ENCODE data around the gene RSPRY1. TPM values are rescaled to one million over a fixed set of nuclear protein-coding genes. Genes with fewer than 3 reads are reported as not detected.

Gene RSPRY1
- total and polyA plus RNA-seq, 2 of the 8 experiments (the other 6 are each of a cell fraction or from before 2014, with no cell fraction given) = 11.5 to 32.5 TPM

GRCh38 chr16:57284209-57284951 is 98.3 kb downstream of the RSPRY1 start, which contains the start of gene PLLP:
Gene PLLP (minus strand): TSS chr16:57284672. CDS start chr16:57284540, 132 bp downstream.
- no peak within 1 kb of the TSS for H2BK5ac ChIP-seq (ENCODE audit: low read depth, low read length)
- peak within 1 kb of the TSS; percentile 65 to 98 for H3K4me2 ChIP-seq (ENCODE audit: insufficient read depth in 1 of 2, low read depth in 2 of 2, low read length in 2 of 2)
- no peak within 1 kb of the TSS for H2AK5ac ChIP-seq (ENCODE audit: low read depth, low read length)
- DNase-seq (ENCODE audit: low read depth in 1 of 2, low spot score in 2 of 2) = peak in 1 of 2 experiments; percentile 87
- H3K18ac ChIP-seq (ENCODE audit: extremely low read depth, low read length) = peak within 1 kb of the TSS; percentile 71
- H3K23me2 ChIP-seq (ENCODE audit: low read depth, low read length) = peaks cover 6% of the 10 kb centered on the region
- H3K27me3 ChIP-seq (replicated peaks in 1 of 4; ENCODE audit: control insufficient read depth in 3 of 4, extremely low read depth in 1 of 4, insufficient read depth in 3 of 4, low read length in 3 of 4) = peaks cover 9 to 28% (median 24%) of the 10 kb centered on the region in 4 experiments; a peak in 6 of 7 replicates
- H3K4me3 ChIP-seq (ENCODE audit: extremely low read depth in 1 of 4, insufficient read depth in 2 of 4, low read depth in 3 of 4, low read length in 4 of 4) = peak within 1 kb of the TSS; percentile 76 to 93 (median 80)
- H3K79me1 ChIP-seq (ENCODE audit: low read depth, low read length) = no peaks in the 10 kb centered on the region
- H2BK120ac ChIP-seq (replicated peaks; ENCODE audit: low read depth, low read length) = no peak within 1 kb of the TSS
- H2BK15ac ChIP-seq (ENCODE audit: low read length) = 0 out of 2 replicates have a peak within 1 kb of the TSS, but pooled peaks have one; percentile 88
- peaks cover 0 to 8% (median 4%) of the 10 kb centered on the region in 4 experiments; a peak in 5 of 7 replicates for H3K4me1 ChIP-seq (replicated peaks in 1 of 4; ENCODE audit: control insufficient read depth in 3 of 4, insufficient read depth in 4 of 4, low read length in 3 of 4)
- H3K79me2 ChIP-seq (ENCODE audit: control insufficient read depth in 1 of 2, insufficient read depth in 2 of 2, low read length in 2 of 2) = no peaks in the 10 kb centered on the region
- H4K91ac ChIP-seq (replicated peaks; ENCODE audit: insufficient read length, low read length) = peak within 1 kb of the TSS; percentile 73
- no peak within 1 kb of the TSS for H3K23ac ChIP-seq (ENCODE audit: insufficient read length)
- H4K20me1 ChIP-seq (replicated peaks in 1 of 2; ENCODE audit: control insufficient read depth in 1 of 2, insufficient read depth in 2 of 2, low read length in 2 of 2) = no peaks in the 10 kb centered on the region
- peak within 1 kb of the TSS in 1 of 4 experiments; percentile 45; a peak in 1 of 7 replicates for H3K9ac ChIP-seq (replicated peaks in 1 of 4; ENCODE audit: extremely low read depth in 1 of 4, low read depth in 3 of 4, low read length in 3 of 4)
- no peak within 1 kb of the TSS for H3K56ac ChIP-seq (replicated peaks; ENCODE audit: insufficient read length, low read depth, low read length)
- no peaks in the 10 kb centered on the region for H3K9me3 ChIP-seq (ENCODE audit: insufficient read depth in 2 of 2, low read depth in 1 of 2, low read length in 1 of 2)
- H3K27ac ChIP-seq (ENCODE audit: low read depth, low read length) = no peak within 1 kb of the TSS
- H2AFZ ChIP-seq (ENCODE audit: low read length) = peak within 1 kb of the TSS; percentile 77; the same call in 1 of the 2 replicates
- no peak within 1 kb of the TSS for H3K4ac ChIP-seq (replicated peaks; ENCODE audit: insufficient read length, low read depth, low read length)
- 4% methylated on average over 62 of the region's 95 CpGs; no CpG with 5 or more reads in 1 of the 2 experiments for WGBS, 2 experiments (ENCODE audit: extremely low coverage in 1 of 2, insufficient coverage in 1 of 2, insufficient read length in 1 of 2, insufficient replicate concordance in 2 of 2, low coverage in 1 of 2, low lambda C conversion rate in 2 of 2, missing lambda C conversion rate in 1 of 2)
- peak within 1 kb of the TSS; percentile 35; the same call in 1 of the 2 replicates for H2BK12ac ChIP-seq (ENCODE audit: low read depth, low read length)
- peak within 1 kb of the TSS; percentile 93 for H4K8ac ChIP-seq (ENCODE audit: extremely low read depth, insufficient read depth, low read length)
- ChIA-PET POLR2A (ENCODE audit: partially characterized antibody) (interaction anchor here (1.1 to 1.6 kb wide), 6 partner anchors 11 to 132 kb away, joined by 3 to 4 read pairs (median 4); no protein-coding TSS in a partner anchor), CTCF (ENCODE audit: partially characterized antibody) (interaction anchor here (0.9 kb wide), 1 partner anchor 111 kb away, joined by 3 read pairs; no protein-coding TSS in a partner anchor)
- H3K14ac ChIP-seq (ENCODE audit: insufficient read length) = no peak within 1 kb of the TSS
- no peak for FAIRE-seq
- no peaks in the 10 kb centered on the region; a peak in 2 of 8 replicates for H3K36me3 ChIP-seq (ENCODE audit: control insufficient read depth in 2 of 4, insufficient read depth in 4 of 4, low read length in 3 of 4)
- H4K5ac ChIP-seq (ENCODE audit: insufficient read length, low read depth, low read length) = peak within 1 kb of the TSS; percentile 16
- peak within 1 kb of the TSS; percentile 13; the same call in 1 of the 2 replicates for H2BK20ac ChIP-seq (ENCODE audit: low read length)
- no peak for TF ChIP-seq BCL11A (IDR thresholded peaks at IDR 0.05; ENCODE audit: low read depth in 2 of 2, low read length in 2 of 2)
- no peak for TF ChIP-seq POLR2A (IDR thresholded peaks at IDR 0.05; ENCODE audit: control extremely low read depth in 1 of 2, low read depth in 2 of 2, low read length in 2 of 2)
- peak; percentile 43 for TF ChIP-seq RNF2 (IDR thresholded peaks at IDR 0.05; ENCODE audit: borderline replicate concordance, low read depth, low read length, missing control alignments, poor library complexity, severe bottlenecking)
- TF ChIP-seq, protein P1, sequence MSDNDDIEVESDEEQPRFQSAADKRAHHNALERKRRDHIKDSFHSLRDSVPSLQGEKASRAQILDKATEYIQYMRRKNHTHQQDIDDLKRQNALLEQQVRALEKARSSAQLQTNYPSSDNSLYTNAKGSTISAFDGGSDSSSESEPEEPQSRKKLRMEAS (IDR thresholded peaks at IDR 0.05) = peak; percentile 97
- TF ChIP-seq PHF8 (conservative IDR thresholded peaks at IDR 0.05; ENCODE audit: low read depth, low read length) = peak; percentile 26; the same call in 1 of the 2 replicates
- TF ChIP-seq TAF7 (optimal IDR thresholded peaks at IDR 0.05; ENCODE audit: borderline replicate concordance, low read depth, low read length) = peak; percentile 45
- TF ChIP-seq GTF2F1 (IDR thresholded peaks at IDR 0.05; ENCODE audit: borderline replicate concordance, low read depth, low read length) = no peak
- TF ChIP-seq TEAD4 (IDR thresholded peaks at IDR 0.05; ENCODE audit: low read depth, low read length) = no peak
- no peak for TF ChIP-seq CTBP2 (IDR thresholded peaks at IDR 0.05; ENCODE audit: borderline replicate concordance, insufficient read depth, insufficient read length, low read length)
- 0 out of 2 replicates have a peak, but pooled peaks have one; percentile 8 for TF ChIP-seq SP4 (IDR thresholded peaks at IDR 0.05; ENCODE audit: low read length)
- TF ChIP-seq YY1 (IDR thresholded peaks at IDR 0.05; ENCODE audit: low read depth, low read length) = peak; percentile 77; the same call in 1 of the 2 replicates

Data from H1 (cell line).